Heart left ventricle (tissue), 16 donors: ENCODE measurements around the gene CFAP221. TPM values are rescaled to one million over a fixed set of nuclear protein-coding genes. Genes with fewer than 3 reads are reported as not detected.

Experiments used
- ATAC-seq, 4 donors: fragments of 200-7000 bp; cut with Tn5 transposase; one replicate each; pipeline ENCODE4 v1.9.1; 2020 to 2022; ENCODE audit warnings: moderate library complexity in 4 of 4, mild to moderate bottlenecking in 3 of 4, moderate number of reproducible peaks in 1 of 4
- DNase-seq, 5 donors: peaks; one replicate each; pipeline ENCODE4 v3.0.0-alpha.2; 2020
- H3K27ac ChIP-seq, 12 donors: fragments of 200-600 bp; sonication (generic) in 4 of 12; one replicate each; pipeline versions ENCODE4 v1.5.0 to v1.8.0; 2016 to 2022; ENCODE audit warnings: mild to moderate bottlenecking in 2 of 12
- H3K27me3 ChIP-seq, 9 donors: fragments of 200-600 bp; sonication (generic) in 2 of 9; one replicate each; pipeline versions ENCODE4 v1.5.1 to v1.8.0; 2016 to 2022; ENCODE audit warnings: mild to moderate bottlenecking in 3 of 9
- H3K36me3 ChIP-seq, 9 donors: fragments of 200-600 bp; sonication (generic) in 2 of 9; one replicate each; pipeline versions ENCODE4 v1.5.0 to v1.8.0; 2018 to 2022; ENCODE audit warnings: mild to moderate bottlenecking in 2 of 9
- H3K4me1 ChIP-seq, 12 donors: fragments of 200-600 bp; sonication (generic) in 4 of 12; one replicate each; pipeline versions ENCODE4 v1.5.0 to v1.8.0; 2016 to 2022; ENCODE audit warnings: mild to moderate bottlenecking in 3 of 12
- H3K4me3 ChIP-seq, 12 donors: fragments of 200-600 bp; sonication (generic) in 4 of 12; one replicate each; pipeline versions ENCODE4 v1.5.0 to v1.8.0; 2017 to 2022; ENCODE audit warnings: mild to moderate bottlenecking in 9 of 12, moderate library complexity in 4 of 12
- H3K9me3 ChIP-seq, 12 donors: fragments of 200-600 bp; sonication (generic) in 4 of 12; one replicate each; pipeline versions ENCODE4 v1.5.0 to v1.8.0; 2016 to 2022; ENCODE audit warnings: mild to moderate bottlenecking in 1 of 12
- CTCF ChIP-seq, 12 donors: fragments of 200-600 bp; sonication (generic) in 4 of 12; IDR thresholded peaks; one replicate each; pipeline versions ENCODE4 v1.5.0 to v1.8.0; 2018 to 2022; ENCODE audit warnings: antibody characterized with exemption in 12 of 12, mild to moderate bottlenecking in 5 of 12
- POLR2A ChIP-seq, 2 donors: fragments of 450-650 bp; IDR thresholded peaks; one replicate each; pipeline ENCODE4 v1.6.1; 2017; ENCODE audit warnings: antibody characterized with exemption in 2 of 2, mild to moderate bottlenecking in 2 of 2, moderate library complexity in 2 of 2
- WGBS, 4 donors: extraction: QIAGEN DNeasy Blood & Tissue Kit in 2 of 4; methylation state at CpG; one replicate each; pipeline versions ENCODE4 v1.1.5 to v1.1.7; 2013 to 2018; 5-methylcytosine and 5-hydroxymethylcytosine counted together
- intact Hi-C, 10 donors: fragments of 100-400 bp; cut with DNase I; formaldehyde crosslinking; loops; one replicate each; pipeline versions ENCODE4 v1.11.1 to v1.14.2; 2022
- polyA plus RNA-seq, 2 donors: library from polyadenylated mRNA; stranded (reverse); fragments of 200-250 nt; gene quantifications; one replicate each; pipeline ENCODE4 v1.2.3, GENCODE V29; 2013
- total RNA-seq, 9 donors: library from RNA; depleted of rRNA in 2 of 9; stranded (reverse); fragments of >200 nt in 2 of 9; fragmentation: NEBNext Ultra II Directional in 3 of 9; extraction: Animal tissue kit (Norgen Biotek cat#: 25700) in 3 of 9; gene quantifications; one replicate each; pipeline versions ENCODE4 v1.1.0 to v1.2.4, GENCODE V29; 2016 to 2023
- donor health status: ischemic (EF 13 %, LVEDD 7.1; RV severe dilation, severe dysfunction).
- donor health status: healthy with polysubstance abuse.
- donor health status: DM: no; HTN: yes; CAD: no.
- donor health status: DM: no; HTN: no; CAD: no.
- donor health status: ischemic (EF 25% LVEDD 6.9; RV normal size, moderate dysfunction).
- donor health status: ischemic (EF 25% LVEDD 5.7; RV mildly dilated, moderate dysfunction).
- donor health status: healthy.
- donor health status: DM: yes; HTN: yes; CAD: no.
- donor health status: ischemic (EF 35%, LVEDD 5.7; RV mildly dilated, moderate dysfunction).
- donor health status: nonischemic (EF 11% LVEDD 7.7; RV severe dilation, severe dysfunction).
- donor health status: DM: yes; HTN: yes; CAD: no.
- donor health status: PGD.
- donor health status: ischemic (EF 29% LVEDD 5.4; RV normal size, mild dysfunction).
- donor health status: nonischemic (EF 23%, LVEDD 6.1; RV moderate dilation, normal function).

Gene CFAP221
- total and polyA plus RNA-seq, 11 donors, result 0.08 to 2.2 (median 1.4) TPM; not detected in 1

GRCh38 chr2:119590873-119591272 is 46.6 kb downstream of the CFAP221 start:
- no peak overlapping the region for H3K4me3 ChIP-seq
- no peaks in the 10 kb centered on the region for H3K27me3 ChIP-seq
- no peak for TF ChIP-seq POLR2A (IDR thresholded peaks at IDR 0.05)
- no peak for TF ChIP-seq CTCF (IDR thresholded peaks at IDR 0.05)
- H3K36me3 ChIP-seq, result no peaks in the 10 kb centered on the region
- H3K9me3 ChIP-seq, result no peaks in the 10 kb centered on the region
- 36 to 53% (median 47%) methylated on average over 3 of the region's 3 CpGs for WGBS, 4 donors
- DNase-seq, result no peak
- intact Hi-C loops, result loop anchor here in 1 of 10 donors (10.0 kb wide), 1 partner anchor 186 kb away; no protein-coding TSS in a partner anchor
- no peak overlapping the region for H3K27ac ChIP-seq
- H3K4me1 ChIP-seq, result peaks cover 0 to 11% (median 0%) of the 10 kb centered on the region in 12 donors
- ATAC-seq, result no peak

GRCh38 chr2:119591523-119591922 is 47.3 kb downstream of the CFAP221 start:
- DNase-seq (no peak), ATAC-seq (peak in 2 of 4 donors; percentile 36 to 70)
- Histone ChIP-seq H3K36me3 (no peaks in the 10 kb centered on the region), H3K4me1 (peaks cover 0 to 17% (median 0%) of the 10 kb centered on the region in 12 donors), H3K4me3 (no peak overlapping the region), H3K9me3 (no peaks in the 10 kb centered on the region), H3K27ac (no peak overlapping the region), H3K27me3 (no peaks in the 10 kb centered on the region)
- TF ChIP-seq POLR2A (IDR thresholded peaks at IDR 0.05) (no peak), CTCF (IDR thresholded peaks at IDR 0.05) (no peak)
- intact Hi-C loops, result loop anchor here in 1 of 10 donors (10.0 kb wide), 1 partner anchor 187 kb away; no protein-coding TSS in a partner anchor
- 46 to 62% (median 50%) methylated on average over 3 of the region's 3 CpGs for WGBS, 4 donors

DNA sequence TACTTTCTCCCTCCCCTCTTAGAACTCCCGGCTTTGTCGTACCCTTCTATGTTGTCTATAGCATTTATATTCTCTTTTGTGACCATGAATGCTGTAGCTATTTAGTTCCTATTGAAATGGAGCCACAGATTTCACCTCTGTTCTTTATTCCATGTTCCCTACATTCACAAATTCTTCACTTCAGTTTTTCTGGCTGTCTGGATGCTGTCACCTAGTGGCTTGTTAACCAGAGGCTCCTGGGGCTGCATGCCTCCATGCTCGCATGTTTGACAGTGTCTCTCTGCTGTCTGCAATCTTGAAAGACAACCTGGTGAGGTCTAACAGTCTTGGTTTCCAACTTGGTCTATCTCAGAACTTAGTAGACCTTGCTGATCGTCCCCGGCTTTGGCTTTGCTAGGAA is 48.2 kb downstream of the CFAP221 start:
- H3K4me1 ChIP-seq, result peaks cover 0 to 24% (median 0%) of the 10 kb centered on the region in 12 donors
- ATAC-seq, result no peak
- DNase-seq, result no peak
- H3K36me3 ChIP-seq, result no peaks in the 10 kb centered on the region
- TF ChIP-seq POLR2A (IDR thresholded peaks at IDR 0.05) (no peak), CTCF (IDR thresholded peaks at IDR 0.05) (peak in 4 of 12 donors; percentile 21 to 41 (median 30))
- intact Hi-C loops, result loop anchor here in 1 of 10 donors (10.0 kb wide), 1 partner anchor 188 kb away; no protein-coding TSS in a partner anchor
- H3K27ac ChIP-seq, result no peak overlapping the region
- H3K27me3 ChIP-seq, result no peaks in the 10 kb centered on the region
- H3K9me3 ChIP-seq, result no peaks in the 10 kb centered on the region
- WGBS, 4 donors, result 64 to 72% (median 71%) methylated on average over 5 of the region's 5 CpGs
- H3K4me3 ChIP-seq, result no peak overlapping the region

- TF ChIP-seq CTCF (IDR thresholded peaks at IDR 0.05) (no peak), POLR2A (IDR thresholded peaks at IDR 0.05) (no peak)
- no peaks in the 10 kb centered on the region for H3K27me3 ChIP-seq
- intact Hi-C loops, result loop anchor here in 2 of 10 donors (5.0 to 10.0 kb wide), 2 partner anchors 114 to 192 kb away; no protein-coding TSS in a partner anchor
- DNase-seq, result peak in 2 of 5 donors; percentile 24 to 44
- peak overlapping the region in 11 of 12 donors; percentile 32 to 82 (median 70) for H3K27ac ChIP-seq
- ATAC-seq, result peak; percentile 81 to 90 (median 86)
- no peak overlapping the region for H3K4me3 ChIP-seq
- no peaks in the 10 kb centered on the region for H3K36me3 ChIP-seq
- H3K4me1 ChIP-seq, result peaks cover 0 to 39% (median 2%) of the 10 kb centered on the region in 12 donors
- WGBS, 4 donors, result 45 to 53% (median 51%) methylated on average over 6 of the region's 6 CpGs
- H3K9me3 ChIP-seq, result no peaks in the 10 kb centered on the region
Measured at GRCh38 chr2:119596638-119597037, 52.4 kb downstream of the CFAP221 start.
